Activated T-helper 2 cell treated with anti-CD3 and anti-CD28 coated beads, Interferon-gamma antibody, Interleukin-2, Interleukin-4, amounts not matched to agents 10 μg/mL and 5 μg/mL and 100 μg/mL, durations not matched to agents 14 hours and 24 hours and 36 hours (primary cell): Measurements from ENCODE around the gene CLUH. TPM values are rescaled to one million over a fixed set of nuclear protein-coding genes. Genes with fewer than 3 reads are reported as not detected.
A peak's percentile ranks its signal among the peaks of the same experiment; 100 is the strongest.

Source experiments
- DNase-seq: peaks from one replicate; pipeline ENCODE4 v3.0.0; 2021; ENCODE audit warnings: low spot score
- H3K27ac Mint-ChIP-seq: one replicate; pipeline ENCODE4 v1.8.0; 2021; ENCODE audit warnings: mixed read lengths
- H3K27me3 Mint-ChIP-seq: one replicate; pipeline ENCODE4 v1.8.0; 2021; ENCODE audit warnings: low read depth, mixed read lengths
- H3K36me3 Mint-ChIP-seq: one replicate; pipeline ENCODE4 v1.8.0; 2021; ENCODE audit warnings: low read depth, mixed read lengths
- H3K4me1 Mint-ChIP-seq: one replicate; pipeline ENCODE4 v1.8.0; 2021; ENCODE audit warnings: low read depth, mixed read lengths
- H3K4me3 Mint-ChIP-seq: one replicate; pipeline ENCODE4 v1.8.0; 2021; ENCODE audit warnings: low read depth, mild to moderate bottlenecking, moderate library complexity, mixed read lengths
- H3K9me3 Mint-ChIP-seq: one replicate; pipeline ENCODE4 v1.8.0; 2021; ENCODE audit warnings: mixed read lengths
- intact Hi-C: fragments of 100-400 bp; cut with micrococcal nuclease; formaldehyde crosslinking; loops from one replicate; pipeline ENCODE4 v1.15.1; 2023
- total RNA-seq: library from RNA; stranded (reverse); gene quantifications from 2 replicates; pipeline ENCODE4 v1.2.3, GENCODE V29; 2022

The CLUH gene
- 129 and 130 TPM in 2 replicates for total RNA-seq

- Mint-ChIP-seq H3K27me3 (no peaks in the 10 kb centered on the region), H3K4me3 (peak within 1 kb of the TSS; percentile 92), H3K4me1 (peaks cover 30% of the 10 kb centered on the region), H3K9me3 (no peaks in the 10 kb centered on the region), H3K36me3 (no peaks in the 10 kb centered on the region), H3K27ac (peak within 1 kb of the TSS; percentile 91)
- peak; percentile 96 for DNase-seq
- intact Hi-C loops: no loop called here
These were observed at the start of gene CLUH for GRCh38 chr17:2711608-2712299. Gene CLUH (minus strand): TSS chr17:2711764. CDS start chr17:2711661, 103 bp downstream.

- Mint-ChIP-seq H3K27me3 (peaks cover 20% of the 10 kb centered on the region), H3K9me3 (no peaks in the 10 kb centered on the region), H3K36me3 (no peaks in the 10 kb centered on the region), H3K4me1 (no peaks in the 10 kb centered on the region), H3K27ac (no peak overlapping the region), H3K4me3 (no peak overlapping the region)
- intact Hi-C loops: no loop called here
- no peak for DNase-seq
These were observed 47.3 kb upstream of the CLUH start for GRCh38 chr17:2758870-2759269.

- no peak for DNase-seq
- Mint-ChIP-seq H3K36me3 (no peaks in the 10 kb centered on the region), H3K27me3 (peaks cover 34% of the 10 kb centered on the region), H3K27ac (no peak overlapping the region), H3K9me3 (no peaks in the 10 kb centered on the region), H3K4me1 (no peaks in the 10 kb centered on the region), H3K4me3 (no peak overlapping the region)
- intact Hi-C loops: no loop called here
These were observed 44.5 kb upstream of the CLUH start for GRCh38 chr17:2755891-2756724.

GRCh38 chr17:2751491-2751890 lies 39.9 kb upstream of the CLUH start:
- no peaks in the 10 kb centered on the region for H3K4me1 Mint-ChIP-seq
- DNase-seq: no peak
- H3K36me3 Mint-ChIP-seq: no peaks in the 10 kb centered on the region
- H3K4me3 Mint-ChIP-seq: no peak overlapping the region
- H3K27me3 Mint-ChIP-seq: peaks cover 43% of the 10 kb centered on the region
- no peak overlapping the region for H3K27ac Mint-ChIP-seq
- intact Hi-C loops: no loop called here
- H3K9me3 Mint-ChIP-seq: no peaks in the 10 kb centered on the region

GRCh38 chr17:2750721-2751120 lies 39.2 kb upstream of the CLUH start:
- DNase-seq: no peak
- intact Hi-C loops: no loop called here
- Mint-ChIP-seq H3K27ac (no peak overlapping the region), H3K9me3 (no peaks in the 10 kb centered on the region), H3K36me3 (no peaks in the 10 kb centered on the region), H3K4me1 (no peaks in the 10 kb centered on the region), H3K27me3 (peaks cover 38% of the 10 kb centered on the region), H3K4me3 (no peak overlapping the region)

- Mint-ChIP-seq H3K9me3 (no peaks in the 10 kb centered on the region), H3K27ac (no peak overlapping the region), H3K4me3 (no peak overlapping the region), H3K4me1 (no peaks in the 10 kb centered on the region), H3K36me3 (no peaks in the 10 kb centered on the region), H3K27me3 (peaks cover 42% of the 10 kb centered on the region)
- peak; percentile 73 for DNase-seq
- intact Hi-C loops: no loop called here
These were observed 38.2 kb upstream of the CLUH start for GRCh38 chr17:2749784-2750181.

- no peak within 1 kb of the TSS for H3K27ac Mint-ChIP-seq
- H3K4me3 Mint-ChIP-seq: peak within 1 kb of the TSS; percentile 37
- peaks cover 43% of the 10 kb centered on the region for H3K27me3 Mint-ChIP-seq
- DNase-seq: no peak
- intact Hi-C loops: no loop called here
- no peaks in the 10 kb centered on the region for H3K9me3 Mint-ChIP-seq
- no peaks in the 10 kb centered on the region for H3K36me3 Mint-ChIP-seq
- H3K4me1 Mint-ChIP-seq: no peaks in the 10 kb centered on the region
These were observed 37.7 kb upstream of the CLUH start, which contains the start of gene CCDC92B for GRCh38 chr17:2749058-2749783. Gene CCDC92B (minus strand): TSS chr17:2749652. CDS start chr17:2735145, 14,507 bp downstream.

- Mint-ChIP-seq H3K27ac (no peak overlapping the region), H3K9me3 (no peaks in the 10 kb centered on the region), H3K36me3 (no peaks in the 10 kb centered on the region), H3K4me3 (no peak overlapping the region), H3K4me1 (no peaks in the 10 kb centered on the region), H3K27me3 (peaks cover 25% of the 10 kb centered on the region)
- intact Hi-C loops: no loop called here
- DNase-seq: no peak
These were observed 33.9 kb upstream of the CLUH start for GRCh38 chr17:2745317-2746037.

GRCh38 chr17:2737693-2738092 lies 26.1 kb upstream of the CLUH start:
- intact Hi-C loops: no loop called here
- H3K27ac Mint-ChIP-seq: no peak overlapping the region
- no peaks in the 10 kb centered on the region for H3K4me1 Mint-ChIP-seq
- H3K27me3 Mint-ChIP-seq: no peaks in the 10 kb centered on the region
- no peak for DNase-seq
- H3K4me3 Mint-ChIP-seq: no peak overlapping the region
- no peaks in the 10 kb centered on the region for H3K36me3 Mint-ChIP-seq
- H3K9me3 Mint-ChIP-seq: no peaks in the 10 kb centered on the region

- H3K9me3 Mint-ChIP-seq: no peaks in the 10 kb centered on the region
- DNase-seq: no peak
- H3K4me1 Mint-ChIP-seq: no peaks in the 10 kb centered on the region
- no peak overlapping the region for H3K27ac Mint-ChIP-seq
- H3K27me3 Mint-ChIP-seq: peaks cover 2% of the 10 kb centered on the region
- intact Hi-C loops: no loop called here
- no peaks in the 10 kb centered on the region for H3K36me3 Mint-ChIP-seq
- H3K4me3 Mint-ChIP-seq: no peak overlapping the region
These were observed 25.4 kb upstream of the CLUH start for GRCh38 chr17:2736956-2737355.

- no peak overlapping the region for H3K4me3 Mint-ChIP-seq
- H3K36me3 Mint-ChIP-seq: no peaks in the 10 kb centered on the region
- no peaks in the 10 kb centered on the region for H3K4me1 Mint-ChIP-seq
- peaks cover 2% of the 10 kb centered on the region for H3K27me3 Mint-ChIP-seq
- no peak overlapping the region for H3K27ac Mint-ChIP-seq
- H3K9me3 Mint-ChIP-seq: no peaks in the 10 kb centered on the region
- DNase-seq: no peak
- intact Hi-C loops: no loop called here
These were observed 24.3 kb upstream of the CLUH start for GRCh38 chr17:2735896-2736295.

GRCh38 chr17:2734939-2735338 lies 23.4 kb upstream of the CLUH start:
- intact Hi-C loops: no loop called here
- Mint-ChIP-seq H3K27me3 (peaks cover 2% of the 10 kb centered on the region), H3K4me3 (no peak overlapping the region), H3K9me3 (no peaks in the 10 kb centered on the region), H3K27ac (no peak overlapping the region), H3K36me3 (no peaks in the 10 kb centered on the region), H3K4me1 (no peaks in the 10 kb centered on the region)
- DNase-seq: no peak
